Measurements from ENCODE around the gene LY9.

DNA sequence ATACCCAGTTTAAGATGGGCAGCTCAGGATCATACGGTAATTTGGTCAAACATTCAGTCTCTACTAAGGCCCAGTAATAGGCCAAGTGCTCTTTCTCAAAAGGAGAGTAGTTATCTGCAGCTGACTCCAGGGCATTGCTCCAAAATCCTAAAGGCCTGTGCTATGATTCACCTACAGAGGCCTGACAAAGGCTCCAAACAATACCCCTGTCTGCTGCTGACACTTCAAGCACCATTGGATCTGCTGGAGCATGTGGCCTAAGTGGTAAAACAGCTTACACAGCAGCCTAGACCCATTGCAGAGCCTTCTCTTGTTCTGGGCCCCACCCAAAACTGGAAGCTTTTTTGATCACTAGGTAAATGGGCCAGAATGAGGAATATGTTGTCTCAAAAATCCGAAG lies 34.1 kb upstream of the LY9 start:
- TF ChIP-seq TAF1 (IDR thresholded peaks at IDR 0.05; ENCODE audit: borderline replicate concordance, low read depth, low read length), result no peak
- no peak for TF ChIP-seq POLR2AphosphoS5 (IDR thresholded peaks at IDR 0.05; ENCODE audit: low read depth, low read length)
- TF ChIP-seq POLR2A (IDR thresholded peaks at IDR 0.05; ENCODE audit: low read depth, low read length), result no peak

Measured in GM12892 (cell line).